Liver (tissue), 3 donors: ENCODE measurements around the gene INPP5K.
A peak's percentile ranks its signal among the peaks of the same experiment; 100 is the strongest.

Experiments used
- ATF3 ChIP-seq: IDR thresholded peaks from 2 replicates; pipeline ENCODE4 v1.6.1; 2016; ENCODE audit warnings: antibody characterized with exemption
- CTCF ChIP-seq: fragments of 150-350 bp; IDR thresholded peaks from 2 replicates; pipeline ENCODE4 v1.5.1; 2017; ENCODE audit warnings: improper control_type of control experiment, low read depth, low read length; ENCODE audit not compliant: missing input control
- EGR1 ChIP-seq, 2 donors: IDR thresholded peaks; 2 replicates each; pipeline ENCODE4 v1.6.1; 2016 to 2018; ENCODE audit warnings: antibody characterized with exemption in 2 of 2, low read depth in 2 of 2
- RAD21 ChIP-seq, 2 donors: IDR thresholded peaks; 2 replicates each; pipeline ENCODE4 v1.6.1; 2016; ENCODE audit warnings: antibody characterized with exemption in 2 of 2, mild to moderate bottlenecking in 2 of 2
- RXRA ChIP-seq, 2 donors: IDR thresholded peaks; 2 replicates each; pipeline ENCODE4 v1.6.1; 2017 to 2018; ENCODE audit warnings: antibody characterized with exemption in 2 of 2, mild to moderate bottlenecking in 1 of 2
- SP1 ChIP-seq: IDR thresholded peaks from 2 replicates; pipeline ENCODE4 v1.6.1; 2018; ENCODE audit warnings: antibody characterized with exemption, mild to moderate bottlenecking
- TAF1 ChIP-seq: conservative IDR thresholded peaks from 2 replicates; pipeline ENCODE4 v1.6.1; 2016; ENCODE audit warnings: antibody characterized with exemption, mild to moderate bottlenecking
- donor health status: healthy.
- donor health status: healthy.

- TF ChIP-seq RAD21 (IDR thresholded peaks at IDR 0.05) (peak in 1 of 2 donors; percentile 19), CTCF (no peak), SP1 (peak; percentile 86), TAF1 (no peak), ATF3 (peak; percentile 52), RXRA (IDR thresholded peaks at IDR 0.05) (peak; percentile 97 to 100), EGR1 (IDR thresholded peaks at IDR 0.05; ENCODE audit: low read depth in 2 of 2) (no peak)
Measured at GRCh38 chr17:1546292-1546922, 30.0 kb upstream of the INPP5K start.
